SU-DHL-6 (cell line): ENCODE data around the gene SCRN2.

Experiments used
- EZH2phosphoT487 ChIP-seq: fragments of 200-600 bp; sonication (generic), shearing (Covaris generic); conservative IDR thresholded peaks from 2 replicates; pipeline ENCODE4 v1.6.1; 2018; ENCODE audit warnings: mild to moderate bottlenecking, antibody characterized with exemption, low read length, moderate library complexity, mixed read lengths
- TF ChIP-seq, protein P1 (sequence below): fragments of 200-600 bp; sonication (generic); IDR thresholded peaks from one replicate; pipeline ENCODE4 v1.5.1; 2017; ENCODE audit warnings: antibody characterized with exemption, mild to moderate bottlenecking, low read length, moderate library complexity; ENCODE audit not compliant: insufficient read depth, poor library complexity, severe bottlenecking

DNA sequence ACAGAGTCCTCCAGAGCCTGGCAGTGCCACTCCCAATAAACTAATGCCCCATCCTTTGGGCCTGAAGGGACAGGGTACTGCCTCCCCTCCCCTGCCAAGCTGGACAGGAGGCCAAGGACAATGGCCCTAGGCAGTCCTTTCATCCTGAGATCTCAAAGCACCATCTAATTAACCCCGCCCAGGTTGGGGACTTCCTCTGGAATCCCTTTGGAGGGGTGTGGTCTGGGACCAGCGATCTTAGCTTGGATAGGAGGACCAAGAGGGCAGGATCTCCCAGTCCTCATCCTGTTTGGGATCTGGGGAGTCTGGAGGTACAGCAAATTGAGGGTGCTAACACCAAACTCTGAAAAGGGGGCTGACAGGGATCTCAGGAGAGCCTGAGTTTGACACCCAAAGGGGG, 28.0 kb upstream of the SCRN2 start:
- TF ChIP-seq, protein P1, sequence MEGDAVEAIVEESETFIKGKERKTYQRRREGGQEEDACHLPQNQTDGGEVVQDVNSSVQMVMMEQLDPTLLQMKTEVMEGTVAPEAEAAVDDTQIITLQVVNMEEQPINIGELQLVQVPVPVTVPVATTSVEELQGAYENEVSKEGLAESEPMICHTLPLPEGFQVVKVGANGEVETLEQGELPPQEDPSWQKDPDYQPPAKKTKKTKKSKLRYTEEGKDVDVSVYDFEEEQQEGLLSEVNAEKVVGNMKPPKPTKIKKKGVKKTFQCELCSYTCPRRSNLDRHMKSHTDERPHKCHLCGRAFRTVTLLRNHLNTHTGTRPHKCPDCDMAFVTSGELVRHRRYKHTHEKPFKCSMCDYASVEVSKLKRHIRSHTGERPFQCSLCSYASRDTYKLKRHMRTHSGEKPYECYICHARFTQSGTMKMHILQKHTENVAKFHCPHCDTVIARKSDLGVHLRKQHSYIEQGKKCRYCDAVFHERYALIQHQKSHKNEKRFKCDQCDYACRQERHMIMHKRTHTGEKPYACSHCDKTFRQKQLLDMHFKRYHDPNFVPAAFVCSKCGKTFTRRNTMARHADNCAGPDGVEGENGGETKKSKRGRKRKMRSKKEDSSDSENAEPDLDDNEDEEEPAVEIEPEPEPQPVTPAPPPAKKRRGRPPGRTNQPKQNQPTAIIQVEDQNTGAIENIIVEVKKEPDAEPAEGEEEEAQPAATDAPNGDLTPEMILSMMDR: no peak
- no peak for TF ChIP-seq EZH2phosphoT487
